Raji (cell line): Measurements from ENCODE around the gene UBE2K.

Experiments used
- POLR2A ChIP-seq: IDR thresholded peaks from 2 replicates; pipeline ENCODE4 v1.6.1; 2011; ENCODE audit warnings: low read depth, low read length, control low read depth; ENCODE audit not compliant: insufficient read depth

UBE2K gene

DNA sequence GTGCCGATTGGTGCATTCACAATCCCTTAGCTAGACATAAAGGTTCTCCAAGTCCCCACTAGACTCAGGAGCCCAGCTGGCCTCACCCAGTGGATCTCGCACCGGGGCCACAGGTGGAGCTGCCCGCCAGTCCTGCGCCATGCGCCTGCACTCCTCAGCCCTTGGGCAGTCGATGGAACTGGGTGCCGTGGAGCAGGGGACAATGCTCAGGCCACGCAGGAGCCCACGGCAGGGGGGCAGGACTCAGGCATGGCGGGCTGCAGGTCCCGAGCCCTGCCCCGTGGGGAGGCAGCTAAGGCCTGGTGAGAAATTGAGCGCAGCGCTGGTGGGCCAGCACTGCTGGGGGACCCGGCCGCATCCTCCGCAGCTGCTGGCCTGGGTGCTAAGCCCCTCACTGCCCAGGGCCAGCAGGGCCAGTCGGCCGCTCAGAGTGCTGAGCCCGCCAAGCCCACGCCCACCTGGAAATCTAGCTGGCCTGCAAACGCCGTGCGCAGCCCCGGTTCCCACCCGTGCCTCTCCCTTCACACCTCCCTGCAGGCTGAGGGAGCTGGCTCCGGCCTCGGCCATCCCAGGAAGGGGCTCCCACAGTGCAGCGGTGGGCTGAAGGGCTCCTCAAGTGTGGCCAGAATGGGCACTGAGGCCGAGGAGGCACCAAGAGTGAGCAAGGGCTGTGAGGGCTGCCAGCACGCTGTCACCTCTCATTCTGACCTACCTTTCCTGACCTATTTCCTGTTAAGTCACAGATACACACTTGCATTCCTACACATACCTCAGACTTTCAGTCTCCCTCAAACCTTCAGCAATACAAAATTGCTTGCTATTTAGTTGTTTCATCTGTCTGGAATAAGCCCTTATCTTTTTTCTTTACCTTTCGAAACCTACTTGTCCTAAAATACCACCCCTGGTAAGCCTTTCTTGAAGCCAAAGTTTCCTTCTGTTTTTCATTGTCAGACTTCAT lies 20.7 kb downstream of the UBE2K start:
- TF ChIP-seq POLR2A, result no peak

DNA sequence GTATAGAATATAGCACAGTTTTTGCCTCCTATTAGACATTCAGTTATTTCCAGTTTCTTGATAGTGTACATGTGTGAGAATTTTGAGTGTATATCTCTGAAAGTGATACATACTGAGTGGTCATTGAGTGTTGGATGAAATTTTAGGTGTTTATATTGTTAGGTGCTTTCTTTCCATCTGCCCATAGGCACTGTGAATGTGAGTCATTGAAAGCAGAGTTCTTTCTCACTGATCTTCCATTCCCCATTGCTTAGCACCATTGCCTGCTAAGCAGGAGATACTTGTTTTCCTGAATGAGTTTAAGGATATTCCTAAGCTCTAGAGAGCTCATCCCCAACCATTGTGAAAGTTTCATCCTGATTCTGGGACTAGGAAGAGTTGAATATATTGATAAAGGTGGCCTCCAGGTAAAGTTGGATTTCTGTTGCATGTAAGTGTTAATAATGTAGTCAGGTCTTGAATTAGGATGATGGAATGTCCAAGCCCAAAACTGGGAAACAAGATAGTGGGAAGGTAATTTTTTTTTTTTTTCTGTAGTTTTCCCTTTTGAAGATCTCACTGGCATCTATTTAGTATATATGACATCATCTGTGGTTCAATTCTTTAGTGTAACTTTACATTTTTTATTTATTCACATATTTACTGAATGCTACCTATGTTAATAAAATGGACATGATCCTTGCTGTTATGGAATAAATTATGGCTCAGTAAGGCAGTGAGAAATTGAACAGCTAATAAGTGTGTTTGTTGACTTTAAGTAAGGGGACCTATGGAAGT lies 22.1 kb downstream of the UBE2K start:
- TF ChIP-seq POLR2A, result no peak

DNA sequence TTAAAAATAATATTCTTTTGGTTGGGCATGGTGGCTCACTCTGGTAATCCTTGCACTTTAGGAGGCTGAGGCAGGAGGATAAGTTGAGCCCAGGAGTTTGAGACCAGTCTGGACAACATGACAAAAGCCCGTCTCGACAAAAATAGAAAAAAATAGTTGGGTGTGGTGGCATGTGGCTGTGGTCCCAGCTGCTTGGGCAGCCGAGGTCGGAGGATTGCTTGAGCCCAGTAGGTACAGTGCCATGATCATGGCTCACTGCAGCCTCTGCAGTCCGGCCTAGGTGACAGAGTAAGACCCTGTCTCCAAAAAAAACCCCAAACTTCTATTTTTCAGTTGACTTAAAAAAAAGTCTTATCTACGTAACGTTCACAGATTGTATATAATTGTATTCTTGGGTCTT lies 23.9 kb downstream of the UBE2K start:
- TF ChIP-seq POLR2A, result no peak

DNA sequence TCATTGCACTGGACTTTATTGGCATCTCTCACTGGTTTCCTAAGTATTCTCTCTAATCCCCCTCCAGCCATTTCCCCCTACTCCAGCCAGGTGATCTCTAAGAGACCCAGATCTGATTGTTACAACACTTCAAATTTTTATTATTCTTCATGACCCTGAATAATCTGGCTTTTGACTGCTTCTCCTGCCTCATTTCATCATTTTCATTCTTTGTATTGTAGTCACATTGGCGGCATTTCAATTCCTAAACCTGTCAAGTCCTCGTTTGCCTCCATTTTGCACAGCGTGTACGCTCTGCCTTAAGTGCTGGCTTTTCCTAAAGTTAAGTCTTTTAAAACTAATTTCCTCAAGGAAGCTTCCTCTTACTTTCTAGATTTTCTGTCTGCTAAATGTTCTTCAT lies 31.6 kb downstream of the UBE2K start:
- TF ChIP-seq POLR2A, result no peak

DNA sequence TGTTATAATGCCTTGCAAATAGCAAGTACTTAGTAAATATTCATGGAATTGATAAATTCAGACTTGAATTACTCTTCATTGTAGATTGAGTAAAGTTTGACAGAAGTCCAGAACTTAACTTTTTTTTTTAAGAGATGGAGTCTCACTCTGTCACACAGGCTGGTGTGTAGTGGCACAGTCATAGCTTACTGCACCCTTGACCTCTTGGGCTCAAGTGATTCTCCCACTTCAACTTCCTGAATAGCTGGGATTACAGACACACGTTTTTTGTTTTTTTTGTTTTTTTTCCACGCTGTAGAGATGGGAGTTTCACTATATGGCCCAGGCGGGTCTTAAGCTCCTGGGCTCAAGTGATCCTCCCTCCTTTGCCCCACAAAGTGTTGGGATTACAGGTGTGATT lies 32.1 kb downstream of the UBE2K start:
- no peak for TF ChIP-seq POLR2A

DNA sequence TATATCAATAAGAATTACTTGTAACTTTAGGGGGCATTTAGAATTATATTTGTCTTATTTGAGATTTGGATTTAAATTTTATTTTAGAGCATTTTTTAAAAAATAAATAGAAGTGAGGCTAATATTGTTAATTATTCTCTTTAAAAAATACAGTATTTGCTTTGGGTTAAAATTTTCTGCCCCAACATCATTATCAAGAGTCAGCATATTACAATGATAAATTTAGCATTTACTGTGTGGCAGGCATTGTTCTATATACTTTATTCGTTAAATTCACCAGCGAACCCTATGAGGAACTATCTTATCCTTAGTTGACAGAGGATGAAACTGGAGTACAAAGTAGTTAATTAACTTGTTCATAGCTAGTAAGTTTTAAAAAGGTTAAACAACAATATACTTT lies 34.0 kb downstream of the UBE2K start:
- TF ChIP-seq POLR2A, result no peak

DNA sequence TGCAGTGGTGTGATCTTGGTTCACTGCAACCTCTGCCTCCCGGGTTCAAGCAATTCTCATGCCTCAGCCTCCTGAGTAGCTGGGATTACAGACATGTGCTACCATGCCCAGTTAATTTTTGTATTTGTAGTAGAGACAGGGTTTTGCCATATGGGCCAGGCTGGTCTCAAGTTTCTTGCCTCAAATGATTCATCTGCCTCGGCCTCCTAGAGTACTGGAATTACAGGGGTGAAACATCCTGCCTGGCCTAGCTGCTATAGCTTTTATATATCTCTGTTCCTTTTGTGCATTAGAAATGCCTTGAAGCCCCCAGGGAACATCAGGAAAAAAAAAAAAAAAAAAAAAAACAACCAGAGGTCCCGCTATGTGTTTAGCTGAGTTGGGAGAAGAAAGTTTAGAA lies 34.8 kb downstream of the UBE2K start:
- no peak for TF ChIP-seq POLR2A

DNA sequence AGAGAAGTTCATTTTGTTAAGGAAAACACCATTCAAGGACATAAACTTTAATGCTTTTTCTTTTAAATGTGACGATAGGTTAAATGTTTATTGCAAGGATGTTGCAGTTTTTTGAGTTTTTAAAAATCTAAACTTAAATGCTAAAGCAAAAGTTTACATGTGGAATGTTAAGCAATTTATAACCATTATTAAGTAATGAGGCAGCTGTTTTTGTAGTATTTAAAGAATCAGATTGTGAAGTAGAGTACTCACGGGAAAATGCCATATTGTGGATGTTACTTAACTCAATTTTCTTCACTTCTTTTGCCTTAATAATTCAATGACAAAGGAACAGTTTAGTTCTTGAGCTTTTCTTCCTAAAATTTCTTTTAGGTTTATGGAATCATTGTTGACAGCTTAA lies 43.5 kb downstream of the UBE2K start:
- no peak for TF ChIP-seq POLR2A

DNA sequence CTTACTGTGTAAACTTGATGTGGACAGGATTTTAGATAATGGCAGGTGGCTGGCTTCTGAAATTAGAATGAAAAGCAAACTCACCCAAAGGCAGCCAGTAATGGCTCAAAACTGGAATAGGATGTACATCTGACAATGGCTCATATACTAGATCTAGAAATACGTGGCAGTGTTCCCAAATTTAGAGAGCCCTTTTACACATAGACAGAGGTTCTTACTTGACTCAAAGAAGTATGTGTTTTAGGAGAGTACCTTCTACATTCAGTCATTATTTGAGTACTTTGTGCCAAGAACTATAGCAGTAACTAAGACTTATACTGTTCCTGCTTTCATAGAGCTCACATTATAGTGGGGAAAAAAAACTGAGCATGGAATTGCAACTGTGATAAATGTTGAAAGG lies 48.0 kb downstream of the UBE2K start:
- no peak for TF ChIP-seq POLR2A

DNA sequence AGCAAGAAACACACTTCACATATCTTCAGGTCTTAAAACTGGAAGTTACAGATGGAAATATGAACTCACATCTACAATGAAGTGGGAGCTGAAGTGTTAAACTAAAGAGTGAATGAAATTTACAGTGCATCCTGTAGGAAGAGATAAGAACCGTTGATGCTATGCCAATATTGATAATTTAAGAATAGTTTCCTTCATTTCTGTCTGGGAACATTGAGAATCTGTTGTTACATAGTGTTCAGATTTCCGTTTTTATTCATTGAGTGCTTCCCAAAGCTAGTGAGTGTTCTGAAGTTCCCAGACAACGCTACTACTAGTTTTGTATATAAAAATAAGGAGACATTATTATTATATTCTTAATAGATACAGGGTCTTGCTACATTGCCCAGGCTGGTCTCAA lies 52.3 kb downstream of the UBE2K start:
- TF ChIP-seq POLR2A, result no peak

DNA sequence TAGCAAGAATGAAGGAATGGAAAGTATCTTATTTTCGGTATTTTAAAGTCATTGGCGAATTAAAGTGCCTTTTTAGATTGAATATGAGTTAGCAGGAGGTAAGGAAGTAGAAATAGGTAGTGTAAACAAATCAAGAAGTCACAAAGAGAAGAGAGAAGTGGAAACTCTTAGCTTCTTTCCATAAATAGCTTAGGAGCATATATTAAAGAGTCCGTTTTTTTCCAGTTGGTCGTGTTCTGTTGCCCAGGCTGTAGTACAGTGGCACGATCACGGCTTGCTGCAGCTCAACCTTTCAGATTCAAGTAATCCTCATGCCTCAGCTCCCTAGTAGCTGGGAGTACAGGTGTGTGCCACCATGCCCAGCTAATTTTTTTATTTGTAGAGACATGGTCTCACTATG lies 56.4 kb downstream of the UBE2K start:
- no peak for TF ChIP-seq POLR2A

DNA sequence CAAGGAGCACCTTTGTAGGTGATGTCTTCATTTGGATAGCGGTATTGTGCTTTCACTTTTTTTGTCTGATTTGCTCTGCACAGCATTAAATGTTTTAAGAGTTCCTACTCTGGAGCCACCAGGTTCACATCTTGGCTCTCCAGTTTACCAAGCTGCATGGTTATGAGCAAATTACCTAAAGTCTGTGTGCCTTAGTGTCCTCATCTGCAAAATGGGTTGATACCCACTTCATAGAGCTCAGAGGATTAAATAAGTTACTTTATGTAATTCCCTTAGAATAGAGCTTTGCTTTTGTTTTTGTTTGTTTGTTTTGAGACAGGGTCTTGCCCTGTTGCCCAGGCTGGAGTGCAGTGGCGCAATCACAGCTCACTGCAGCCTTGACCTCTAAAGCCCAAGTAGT lies 58.2 kb downstream of the UBE2K start:
- no peak for TF ChIP-seq POLR2A

DNA sequence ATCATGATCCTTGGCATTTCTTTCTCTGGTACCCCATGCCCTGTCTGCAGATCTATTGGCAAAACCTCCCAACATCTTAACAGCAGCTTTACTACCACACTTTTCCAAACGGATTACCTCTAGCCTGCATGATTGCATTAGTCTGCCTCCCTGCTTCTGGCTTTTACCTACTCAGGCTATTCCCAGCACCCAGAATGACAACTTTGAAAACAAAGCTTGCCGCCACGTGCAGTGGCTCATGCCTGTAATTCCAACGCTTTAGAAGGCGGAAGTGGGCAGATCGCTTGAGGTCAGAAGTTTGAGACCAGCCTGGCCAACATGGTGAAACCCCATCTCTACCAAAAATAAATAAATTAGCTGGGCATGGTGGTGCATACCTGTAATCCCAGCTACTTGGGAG lies 60.2 kb downstream of the UBE2K start:
- no peak for TF ChIP-seq POLR2A

DNA sequence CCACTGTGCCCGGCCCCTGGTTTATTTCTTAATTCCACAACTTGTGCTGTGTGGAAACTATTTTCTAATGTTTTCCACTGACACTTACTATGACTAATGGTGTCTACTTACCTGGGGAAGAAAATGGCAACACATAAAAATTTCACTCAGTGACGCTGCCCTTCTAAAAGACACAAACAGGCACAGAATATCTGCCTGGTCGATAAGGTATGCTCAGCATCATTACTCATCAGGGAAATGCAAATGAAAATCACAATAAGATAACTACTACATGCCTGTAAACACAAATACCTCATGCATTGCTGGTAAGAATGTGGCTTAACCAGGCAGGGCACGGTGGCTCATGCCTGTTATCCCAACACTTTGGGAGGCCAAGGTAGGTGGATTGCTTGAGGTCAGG lies 61.6 kb downstream of the UBE2K start:
- no peak for TF ChIP-seq POLR2A

DNA sequence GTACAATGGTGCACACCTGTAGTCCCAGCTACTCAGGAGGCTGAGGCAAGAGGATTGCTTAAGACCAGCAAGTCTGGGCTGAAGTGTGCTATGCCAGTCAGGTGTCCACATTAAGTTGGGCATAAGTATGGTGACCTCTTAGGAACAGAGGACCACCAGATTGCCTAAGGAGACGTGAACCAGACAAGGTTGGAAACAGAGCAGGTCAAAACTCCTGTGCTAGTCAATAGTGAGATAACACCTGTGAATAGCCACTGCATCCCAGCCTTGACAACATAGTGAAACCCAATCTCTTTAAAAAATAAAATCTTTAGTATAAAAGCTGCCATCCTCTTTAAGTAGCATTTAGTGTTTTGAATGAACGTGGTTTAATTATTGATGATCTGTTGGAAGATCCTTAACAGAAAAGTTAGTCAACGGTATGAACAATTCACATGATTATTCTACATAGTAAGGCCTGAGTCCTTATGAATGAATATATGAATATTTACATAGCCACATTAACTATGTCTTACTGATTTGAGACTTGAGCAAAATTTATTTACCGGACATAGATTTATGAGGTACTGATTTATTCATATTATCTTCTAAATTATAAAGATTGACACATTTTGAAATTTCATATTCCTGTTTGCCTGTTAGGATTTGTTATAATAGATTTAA lies 63.2 kb downstream of the UBE2K start:
- no peak for TF ChIP-seq POLR2A

DNA sequence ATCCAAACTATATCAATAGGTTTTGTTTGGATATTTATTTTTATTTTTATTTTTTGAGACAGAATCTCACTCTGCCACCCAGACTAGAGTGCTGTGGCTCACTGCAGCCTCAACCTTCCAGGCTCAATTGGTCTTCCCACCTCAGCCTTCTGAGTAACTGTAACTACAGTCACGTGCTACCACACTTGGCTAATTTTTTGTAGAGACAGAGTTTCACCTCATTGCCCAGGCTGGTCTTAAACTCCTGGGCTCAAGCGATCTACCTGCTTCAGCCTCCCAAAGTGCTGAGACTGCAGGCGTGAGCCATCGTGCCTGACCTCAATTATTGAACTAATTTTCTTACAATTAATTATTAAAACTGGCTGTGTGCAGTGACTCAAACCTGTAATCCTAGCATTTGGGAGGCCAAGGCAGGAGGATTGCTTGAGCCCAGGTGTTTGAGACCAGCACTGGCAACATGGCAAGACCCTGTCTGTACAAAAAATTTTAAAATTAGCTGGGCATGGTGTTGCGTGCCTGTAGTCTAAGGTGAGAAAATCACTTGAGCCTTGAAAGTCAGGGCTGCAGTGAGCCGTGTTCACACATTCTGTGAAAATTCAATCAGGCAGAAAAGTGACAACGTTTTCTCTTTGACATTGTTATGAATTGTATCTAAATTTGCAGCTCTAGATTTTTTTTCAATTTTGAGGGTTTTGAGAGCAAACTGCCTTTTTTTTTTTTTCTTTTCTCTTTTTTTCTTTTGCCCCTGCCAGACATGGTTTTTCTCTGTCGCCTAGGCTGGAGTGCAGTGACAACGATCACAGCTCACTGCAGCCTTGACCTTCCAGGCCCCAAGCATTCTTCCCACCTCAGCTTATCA lies 66.0 kb downstream of the UBE2K start:
- TF ChIP-seq POLR2A, result no peak
